PC-9 (cell line): ENCODE data around the gene OBP2A. TPM values are rescaled to one million over a fixed set of nuclear protein-coding genes. Genes with fewer than 3 reads are reported as not detected.
"Not testable (repeated sequence)": the region's sequence is repeated elsewhere in the genome, so short reads cannot be mapped to it uniquely, and the experiment has no call there.

Source experiments
- BruUV-seq: library from RNA; stranded (reverse); fragments of 400-500 nt; replicated peaks from 2 replicates; lab custom pipeline; 2021; lab: Mats Ljungman, UMichigan
- CTCF ChIA-PET: fragments of 300-600 bp; sonication (Branson Sonifier 250); formaldehyde crosslinking; loops from one replicate; lab custom pipeline; 2022; ENCODE audit warnings: antibody characterized with exemption; lab: Charles Lee
- POLR2A ChIA-PET: fragments of 300-600 bp; sonication (Branson Sonifier 250); formaldehyde crosslinking; loops from one replicate; lab custom pipeline; 2022; ENCODE audit warnings: antibody characterized with exemption; ENCODE audit not compliant: unreplicated experiment; lab: Charles Lee
- DNase-seq, 2 experiments: peaks; one replicate each; pipeline versions ENCODE4 v3.0.0 to v3.0.0-alpha.2; 2015 to 2022; ENCODE audit warnings: mixed read lengths in 1 of 2
- H2AFZ ChIP-seq: fragments of 200-600 bp; sonication (generic); 2 replicates; pipeline ENCODE4 v1.8.1; 2017; ENCODE audit warnings: antibody characterized with exemption
- H3F3A ChIP-seq: fragments of 200-600 bp; sonication (generic); 2 replicates; pipeline ENCODE4 v1.8.1; 2017; ENCODE audit warnings: antibody characterized with exemption, mild to moderate bottlenecking, low read depth; ENCODE audit not compliant: insufficient read depth
- H3K27ac ChIP-seq: fragments of 200-600 bp; sonication (generic); 2 replicates; pipeline ENCODE4 v1.6.1; 2016; ENCODE audit warnings: mixed run types
- H3K27me3 ChIP-seq: fragments of 200-600 bp; sonication (generic); 2 replicates; pipeline ENCODE4 v1.6.1; 2016; ENCODE audit warnings: low read depth, mixed run types; ENCODE audit not compliant: insufficient read depth
- H3K36me3 ChIP-seq: fragments of 200-600 bp; sonication (generic); 2 replicates; pipeline ENCODE4 v1.6.1; 2016; ENCODE audit warnings: low read depth, mixed run types
- H3K4me1 ChIP-seq: fragments of 200-600 bp; sonication (generic); replicated peaks from 2 replicates; pipeline ENCODE4 v1.6.1; 2016; ENCODE audit warnings: mixed run types; ENCODE audit not compliant: insufficient read depth
- H3K4me2 ChIP-seq: fragments of 200-600 bp; sonication (generic); 2 replicates; pipeline ENCODE4 v1.6.1; 2017; ENCODE audit warnings: mixed run types
- H3K4me3 ChIP-seq: fragments of 200-600 bp; sonication (generic); 2 replicates; pipeline ENCODE4 v1.6.1; 2016; ENCODE audit warnings: mixed run types
- H3K79me2 ChIP-seq: fragments of 200-600 bp; sonication (generic); 2 replicates; pipeline ENCODE4 v1.6.1; 2017; ENCODE audit warnings: low read depth, mixed run types
- H3K9me2 ChIP-seq: fragments of 200-600 bp; sonication (generic); 2 replicates; pipeline ENCODE4 v1.8.1; 2017; ENCODE audit warnings: mild to moderate bottlenecking; ENCODE audit not compliant: insufficient read depth
- H3K9me3 ChIP-seq: fragments of 200-600 bp; sonication (generic); 2 replicates; pipeline ENCODE4 v1.8.1; 2016; ENCODE audit warnings: low read depth; ENCODE audit not compliant: insufficient read depth
- H4K20me1 ChIP-seq: fragments of 200-600 bp; sonication (generic); 2 replicates; pipeline ENCODE4 v1.8.1; 2017; ENCODE audit not compliant: insufficient read depth
- EZH2 ChIP-seq: fragments of 200-600 bp; sonication (generic); IDR thresholded peaks from 2 replicates; pipeline ENCODE4 v1.8.0; 2017; ENCODE audit warnings: antibody characterized with exemption, low read depth
- intact Hi-C: fragments of 100-400 bp; cut with micrococcal nuclease; formaldehyde crosslinking; loops from one replicate; pipeline ENCODE4 v1.10.0; 2022; ENCODE audit not compliant: unreplicated experiment
- total RNA-seq: library from RNA; stranded (reverse); gene quantifications from 2 replicates; pipeline ENCODE4 v1.2.3, GENCODE V29; 2021
- TF ChIP-seq, protein P1 (sequence below): fragments of 200-600 bp; sonication (generic); conservative IDR thresholded peaks from 2 replicates; pipeline ENCODE4 v1.6.1; 2017; ENCODE audit warnings: mixed run types, antibody characterized with exemption, mild to moderate bottlenecking, moderate library complexity

The OBP2A gene
- total RNA-seq, 1 experiment from 2014 or later, result not detected

DNA sequence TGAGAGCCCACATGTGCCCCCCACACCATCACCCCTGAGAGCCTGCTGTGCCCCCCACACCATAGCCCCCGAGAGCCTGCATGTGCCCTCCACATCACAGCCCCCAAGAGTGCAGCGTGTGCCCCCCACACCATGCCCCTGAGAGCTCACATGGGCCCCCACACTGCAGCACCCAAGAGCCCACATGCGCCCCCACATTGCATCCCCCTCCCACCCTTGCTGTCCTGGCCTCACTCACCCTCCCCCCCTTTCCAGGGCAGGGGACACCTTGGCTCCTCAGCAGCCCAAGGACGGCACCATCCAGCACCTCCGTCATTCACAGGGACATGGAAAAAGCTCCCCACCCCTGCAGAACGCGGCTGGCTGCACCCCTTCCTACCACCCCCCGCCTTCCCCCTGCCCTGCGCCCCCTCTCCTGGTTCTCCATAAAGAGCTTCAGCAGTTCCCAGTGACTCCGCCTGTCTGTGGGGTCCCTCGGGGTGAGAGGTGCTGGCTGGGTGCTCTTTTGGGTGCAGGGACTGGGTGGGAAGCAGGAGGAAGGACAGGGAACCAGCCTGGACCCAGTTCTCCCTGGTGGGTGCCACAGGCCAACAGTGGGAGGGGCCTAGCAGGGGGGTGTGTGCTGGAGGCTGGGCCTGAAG lies 19.7 kb upstream of the OBP2A start:
- no peak overlapping the region for H3K27ac ChIP-seq
- no peaks in the 10 kb centered on the region for H4K20me1 ChIP-seq
- H3K4me2 ChIP-seq, result no peak overlapping the region
- H3K36me3 ChIP-seq, result no peaks in the 10 kb centered on the region
- no peaks in the 10 kb centered on the region for H3K9me2 ChIP-seq
- no peaks in the 10 kb centered on the region for H3F3A ChIP-seq
- no peak overlapping the region for H3K4me3 ChIP-seq
- peak in 1 of 2 experiments; percentile 10 for DNase-seq
- H3K9me3 ChIP-seq, result no peaks in the 10 kb centered on the region
- ChIA-PET CTCF (interaction anchor here (0.7 kb wide), 1 partner anchor 271 kb away, joined by 12 read pairs; no protein-coding TSS in a partner anchor), POLR2A (interaction anchor here (0.7 kb wide), 1 partner anchor 15 kb away, joined by 3 read pairs; no protein-coding TSS in a partner anchor)
- intact Hi-C loops, result no loop called here
- TF ChIP-seq, protein P1, sequence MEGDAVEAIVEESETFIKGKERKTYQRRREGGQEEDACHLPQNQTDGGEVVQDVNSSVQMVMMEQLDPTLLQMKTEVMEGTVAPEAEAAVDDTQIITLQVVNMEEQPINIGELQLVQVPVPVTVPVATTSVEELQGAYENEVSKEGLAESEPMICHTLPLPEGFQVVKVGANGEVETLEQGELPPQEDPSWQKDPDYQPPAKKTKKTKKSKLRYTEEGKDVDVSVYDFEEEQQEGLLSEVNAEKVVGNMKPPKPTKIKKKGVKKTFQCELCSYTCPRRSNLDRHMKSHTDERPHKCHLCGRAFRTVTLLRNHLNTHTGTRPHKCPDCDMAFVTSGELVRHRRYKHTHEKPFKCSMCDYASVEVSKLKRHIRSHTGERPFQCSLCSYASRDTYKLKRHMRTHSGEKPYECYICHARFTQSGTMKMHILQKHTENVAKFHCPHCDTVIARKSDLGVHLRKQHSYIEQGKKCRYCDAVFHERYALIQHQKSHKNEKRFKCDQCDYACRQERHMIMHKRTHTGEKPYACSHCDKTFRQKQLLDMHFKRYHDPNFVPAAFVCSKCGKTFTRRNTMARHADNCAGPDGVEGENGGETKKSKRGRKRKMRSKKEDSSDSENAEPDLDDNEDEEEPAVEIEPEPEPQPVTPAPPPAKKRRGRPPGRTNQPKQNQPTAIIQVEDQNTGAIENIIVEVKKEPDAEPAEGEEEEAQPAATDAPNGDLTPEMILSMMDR, result no peak
- no peak for TF ChIP-seq EZH2
- peaks cover 55% of the 10 kb centered on the region for H3K27me3 ChIP-seq
- no peak overlapping the region for H2AFZ ChIP-seq
- no peaks in the 10 kb centered on the region for H3K4me1 ChIP-seq
- no TSS peak for BruUV-seq
- no peaks in the 10 kb centered on the region for H3K79me2 ChIP-seq

DNA sequence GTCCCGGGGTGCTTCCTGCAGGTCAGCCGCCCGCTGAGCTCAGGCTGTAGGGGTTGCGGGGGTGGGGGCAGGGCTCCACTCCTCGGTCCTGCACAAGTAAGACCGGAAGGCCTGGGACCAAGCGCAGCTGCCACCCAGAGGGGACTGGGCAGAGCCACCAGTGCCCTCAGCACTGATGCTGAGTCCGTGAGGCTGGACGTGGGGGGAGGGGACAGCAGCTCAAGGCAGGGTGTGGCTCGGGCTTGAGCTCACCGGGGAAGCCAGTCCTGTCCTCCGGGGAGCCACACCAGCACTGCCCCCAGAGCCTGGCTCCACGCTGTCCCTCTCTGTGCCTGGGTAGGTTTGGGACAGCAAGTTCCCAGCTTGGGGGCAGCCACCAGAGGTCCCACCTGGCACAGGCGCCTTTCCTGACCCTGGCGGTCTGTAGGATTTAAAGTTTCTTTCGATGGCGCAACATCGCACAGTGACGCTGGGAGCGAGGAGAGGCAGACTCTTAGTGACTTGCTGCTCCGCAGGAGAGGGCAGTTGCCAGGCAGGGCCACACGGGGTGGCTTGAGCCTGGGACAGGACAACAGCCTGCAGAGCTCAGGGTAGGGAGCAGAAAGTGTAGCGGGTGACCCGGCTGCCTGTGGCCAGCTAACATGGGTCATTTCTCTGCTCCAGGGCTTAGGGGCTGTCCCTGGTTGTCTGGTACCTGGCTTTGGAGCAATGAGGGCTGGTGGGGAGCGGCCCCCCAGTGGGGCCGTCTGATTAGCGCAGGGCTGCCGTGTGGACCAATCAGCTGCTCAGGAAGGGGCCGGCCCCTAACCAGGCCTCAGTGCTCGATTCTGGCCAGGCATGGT lies 19.0 kb upstream of the OBP2A start:
- Histone ChIP-seq H3K9me3 (no peaks in the 10 kb centered on the region), H3K9me2 (no peaks in the 10 kb centered on the region), H2AFZ (no peak overlapping the region), H3F3A (no peaks in the 10 kb centered on the region), H4K20me1 (no peaks in the 10 kb centered on the region), H3K27me3 (peaks cover 61% of the 10 kb centered on the region), H3K27ac (no peak overlapping the region), H3K36me3 (no peaks in the 10 kb centered on the region), H3K79me2 (no peaks in the 10 kb centered on the region), H3K4me1 (no peaks in the 10 kb centered on the region), H3K4me2 (no peak overlapping the region), H3K4me3 (no peak overlapping the region)
- CTCF ChIA-PET, result interaction anchor here (0.7 kb wide), 1 partner anchor 270 kb away, joined by 12 read pairs; no protein-coding TSS in a partner anchor
- BruUV-seq, result no TSS peak
- intact Hi-C loops, result no loop called here
- POLR2A ChIA-PET, result interaction anchor here (0.7 kb wide), 1 partner anchor 16 kb away, joined by 3 read pairs; no protein-coding TSS in a partner anchor
- no peak for TF ChIP-seq EZH2
- TF ChIP-seq, protein P1, result no peak
- no peak for DNase-seq

DNA sequence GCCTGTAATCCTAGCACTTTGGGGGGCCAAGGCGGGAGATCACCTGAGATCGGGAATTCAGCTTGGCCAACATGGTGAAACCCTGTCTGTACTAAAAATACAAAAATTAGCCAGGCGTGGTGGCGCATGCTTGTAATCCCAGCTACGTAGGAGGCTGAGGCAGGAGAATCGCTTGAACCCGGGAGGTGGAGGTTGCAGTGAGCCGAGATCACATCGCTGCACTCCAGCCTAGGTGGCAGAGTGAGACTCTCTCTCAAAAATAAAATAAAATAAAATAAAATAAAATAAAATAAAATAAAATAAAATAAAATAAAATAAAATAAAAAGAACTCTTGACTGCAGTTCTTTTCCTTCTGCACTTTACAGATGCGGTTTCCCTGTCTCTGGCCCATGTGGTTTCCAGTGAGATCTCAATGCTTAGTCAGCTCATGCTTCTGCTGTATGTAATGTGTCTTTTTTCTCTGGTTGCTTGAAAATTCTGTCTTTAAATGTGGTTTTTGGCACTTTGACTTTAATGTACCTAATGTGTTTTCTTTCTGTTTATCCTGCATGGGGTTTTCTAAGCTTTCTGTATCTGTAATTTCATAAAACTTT lies 17.0 kb upstream of the OBP2A start:
- intact Hi-C loops, BruUV-seq, H3K4me3 ChIP-seq, H3F3A ChIP-seq, H3K79me2 ChIP-seq, H4K20me1 ChIP-seq, H2AFZ ChIP-seq, CTCF ChIA-PET, H3K36me3 ChIP-seq, H3K27ac ChIP-seq, H3K4me1 ChIP-seq, H3K9me3 ChIP-seq, DNase-seq, H3K4me2 ChIP-seq, H3K9me2 ChIP-seq, POLR2A ChIA-PET: not testable (repeated sequence)
- peaks cover 66% of the 10 kb centered on the region for H3K27me3 ChIP-seq
